ENCODE results near the gene ADAMTS12. TPM values are rescaled to one million over a fixed set of nuclear protein-coding genes. Genes with fewer than 3 reads are reported as not detected.
"Not testable (repeated sequence)": the region's sequence is repeated elsewhere in the genome, so short reads cannot be mapped to it uniquely, and the experiment has no call there.

Gene ADAMTS12
- total RNA-seq, 4 donors from 2014 or later, result 0.60 to 4.1 (median 1.3) TPM

DNA sequence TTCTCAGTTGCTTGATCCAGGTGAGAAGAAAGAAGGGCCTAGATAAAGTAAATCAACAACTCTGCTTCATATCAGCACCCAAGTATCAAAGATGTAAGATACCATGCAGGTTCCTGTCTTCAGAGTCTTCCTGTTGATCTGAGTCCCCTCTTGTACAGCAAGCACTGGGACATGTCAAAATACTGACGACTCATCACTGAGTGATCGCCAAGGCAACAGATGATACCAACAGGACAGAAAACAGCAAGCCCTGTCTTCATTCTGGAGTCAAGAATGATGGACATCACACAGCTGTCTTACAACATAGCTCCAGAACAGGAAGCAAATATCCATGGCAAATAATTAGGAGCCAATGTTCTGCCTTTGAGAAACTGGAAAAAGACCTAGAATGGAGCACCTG is 367.3 kb downstream of the ADAMTS12 start:
- WGBS, 2 donors (ENCODE audit: low coverage in 1 of 2), result 78% methylated on average over 2 of the region's 2 CpGs; no CpG with 5 or more reads in 1 of the 2 donors
- DNase-seq, result no peak
- no peaks in the 10 kb centered on the region for H3K4me1 ChIP-seq
- H3K27ac ChIP-seq, result no peak overlapping the region
- no peaks in the 10 kb centered on the region for H3K36me3 ChIP-seq
- H3K27me3 ChIP-seq, result no peaks in the 10 kb centered on the region
- no peak overlapping the region for H3K4me3 ChIP-seq
- intact Hi-C loops (cut with DNase I; ENCODE audit: low total_unique reads) (no loop called here), in situ Hi-C loops (cut with MboI; ENCODE audit: low pct_ligation_motif_present in 1 of 4, low pct_unique_long_range_greater_than_20kb in 1 of 4, low sequenced_read_pairs in 3 of 4) (no loop called here)
- no peaks in the 10 kb centered on the region for H3K9me3 ChIP-seq
- no peak for TF ChIP-seq POLR2AphosphoS5 (IDR thresholded peaks at IDR 0.05)
- TF ChIP-seq, protein P1, sequence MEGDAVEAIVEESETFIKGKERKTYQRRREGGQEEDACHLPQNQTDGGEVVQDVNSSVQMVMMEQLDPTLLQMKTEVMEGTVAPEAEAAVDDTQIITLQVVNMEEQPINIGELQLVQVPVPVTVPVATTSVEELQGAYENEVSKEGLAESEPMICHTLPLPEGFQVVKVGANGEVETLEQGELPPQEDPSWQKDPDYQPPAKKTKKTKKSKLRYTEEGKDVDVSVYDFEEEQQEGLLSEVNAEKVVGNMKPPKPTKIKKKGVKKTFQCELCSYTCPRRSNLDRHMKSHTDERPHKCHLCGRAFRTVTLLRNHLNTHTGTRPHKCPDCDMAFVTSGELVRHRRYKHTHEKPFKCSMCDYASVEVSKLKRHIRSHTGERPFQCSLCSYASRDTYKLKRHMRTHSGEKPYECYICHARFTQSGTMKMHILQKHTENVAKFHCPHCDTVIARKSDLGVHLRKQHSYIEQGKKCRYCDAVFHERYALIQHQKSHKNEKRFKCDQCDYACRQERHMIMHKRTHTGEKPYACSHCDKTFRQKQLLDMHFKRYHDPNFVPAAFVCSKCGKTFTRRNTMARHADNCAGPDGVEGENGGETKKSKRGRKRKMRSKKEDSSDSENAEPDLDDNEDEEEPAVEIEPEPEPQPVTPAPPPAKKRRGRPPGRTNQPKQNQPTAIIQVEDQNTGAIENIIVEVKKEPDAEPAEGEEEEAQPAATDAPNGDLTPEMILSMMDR (IDR thresholded peaks at IDR 0.05), result no peak
- no peak for TF ChIP-seq EP300 (IDR thresholded peaks at IDR 0.05; ENCODE audit: low read depth)
- no peak for TF ChIP-seq POLR2A (IDR thresholded peaks at IDR 0.05)

DNA sequence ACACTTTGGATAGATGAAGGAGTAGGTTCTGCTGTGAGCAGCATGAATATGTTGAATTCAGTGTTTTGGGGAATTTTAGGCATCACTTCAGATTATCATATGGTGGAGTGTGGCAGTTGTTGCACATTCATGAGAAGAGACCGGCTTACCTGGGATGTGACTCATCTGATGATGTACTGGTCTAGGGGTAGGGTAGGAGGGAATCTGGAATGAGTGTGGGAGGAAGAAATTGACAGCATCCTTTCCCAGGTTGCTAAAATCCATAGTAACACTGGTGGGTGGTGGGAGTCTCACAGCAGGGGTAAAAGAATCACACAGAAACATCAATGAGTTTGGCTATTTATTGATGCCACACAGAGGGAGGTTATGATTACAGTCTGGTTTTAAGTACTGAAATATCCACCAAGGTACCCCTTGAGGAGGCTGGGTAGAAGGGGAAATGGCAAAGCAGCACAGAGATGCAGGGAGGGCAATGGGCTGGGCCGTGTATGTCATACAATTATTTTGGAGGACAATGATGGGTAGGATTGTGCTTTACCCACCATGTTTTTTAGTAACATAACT is 368.5 kb downstream of the ADAMTS12 start:
- no peak overlapping the region for H3K4me3 ChIP-seq
- no peak overlapping the region for H3K27ac ChIP-seq
- no peak for DNase-seq
- no peaks in the 10 kb centered on the region for H3K4me1 ChIP-seq
- in situ Hi-C loops (cut with MboI; ENCODE audit: low pct_ligation_motif_present in 1 of 4, low pct_unique_long_range_greater_than_20kb in 1 of 4, low sequenced_read_pairs in 3 of 4), result no loop called here
- TF ChIP-seq, protein P1 (IDR thresholded peaks at IDR 0.05), result no peak
- no peak for TF ChIP-seq EP300 (IDR thresholded peaks at IDR 0.05; ENCODE audit: low read depth)
- no peak for TF ChIP-seq POLR2A (IDR thresholded peaks at IDR 0.05)
- no peak for TF ChIP-seq POLR2AphosphoS5 (IDR thresholded peaks at IDR 0.05)
- no peaks in the 10 kb centered on the region for H3K9me3 ChIP-seq
- no peaks in the 10 kb centered on the region for H3K27me3 ChIP-seq
- intact Hi-C loops (cut with DNase I; ENCODE audit: low total_unique reads), result no loop called here
- WGBS, 2 donors (ENCODE audit: low coverage in 1 of 2), result 85 to 88% methylated on average over 2 of the region's 2 CpGs
- no peaks in the 10 kb centered on the region for H3K36me3 ChIP-seq

DNA sequence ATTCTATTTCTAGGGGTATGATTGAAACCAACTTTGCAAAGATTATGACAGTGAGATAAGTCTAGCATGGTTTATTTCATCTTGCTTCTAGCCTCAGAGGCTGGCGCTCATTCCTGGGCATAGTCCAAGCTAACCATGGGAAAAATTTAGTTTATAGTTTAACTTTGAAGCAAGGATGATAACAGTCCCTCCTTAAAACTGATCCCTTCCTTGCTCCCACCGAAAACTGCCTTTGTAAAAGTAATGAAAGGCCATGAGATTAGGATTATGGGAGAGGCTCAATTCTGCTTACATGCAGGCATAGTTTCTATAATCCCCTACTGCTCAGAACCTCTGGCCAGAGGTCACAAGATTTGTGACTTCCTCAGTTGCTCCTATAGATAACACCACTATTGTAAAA is 375.4 kb downstream of the ADAMTS12 start:
- in situ Hi-C loops (cut with MboI; ENCODE audit: low pct_ligation_motif_present in 1 of 4, low pct_unique_long_range_greater_than_20kb in 1 of 4, low sequenced_read_pairs in 3 of 4), result no loop called here
- TF ChIP-seq EP300 (IDR thresholded peaks at IDR 0.05; ENCODE audit: low read depth), result no peak
- TF ChIP-seq, protein P1 (IDR thresholded peaks at IDR 0.05), result no peak
- no peak for TF ChIP-seq POLR2A (IDR thresholded peaks at IDR 0.05)
- TF ChIP-seq POLR2AphosphoS5 (IDR thresholded peaks at IDR 0.05), result no peak
- 43% methylated on average over 2 of the region's 2 CpGs; no CpG with 5 or more reads in 1 of the 2 donors for WGBS, 2 donors (ENCODE audit: low coverage in 1 of 2)
- Histone ChIP-seq H3K27ac (no peak overlapping the region), H3K4me3 (no peak overlapping the region), H3K36me3 (no peaks in the 10 kb centered on the region), H3K27me3 (no peaks in the 10 kb centered on the region), H3K4me1 (no peaks in the 10 kb centered on the region), H3K9me3 (no peaks in the 10 kb centered on the region)
- intact Hi-C loops (cut with DNase I; ENCODE audit: low total_unique reads), result no loop called here
- no peak for DNase-seq

DNA sequence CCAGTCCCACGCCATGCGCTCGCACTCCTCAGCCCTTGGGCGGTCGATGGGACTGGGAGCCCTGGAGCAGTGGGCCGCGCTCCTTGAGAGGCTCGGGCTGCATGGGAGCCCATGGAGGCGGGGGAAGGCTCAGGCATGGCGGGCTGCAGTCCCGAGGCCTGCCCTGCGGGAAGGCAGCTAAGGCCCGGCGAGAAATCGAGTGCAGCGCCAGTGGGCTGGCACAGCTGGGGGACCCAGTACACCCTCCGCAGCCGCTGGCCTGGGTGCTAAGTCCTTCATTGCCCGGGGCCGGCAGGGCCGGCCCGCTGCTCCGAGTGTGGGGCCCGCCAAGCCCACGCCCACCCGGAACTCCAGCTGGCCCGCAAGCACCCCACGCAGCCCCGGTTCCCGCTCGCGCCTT is 376.4 kb downstream of the ADAMTS12 start:
- DNase-seq; H3K27me3 ChIP-seq; H3K36me3 ChIP-seq; H3K4me1 ChIP-seq; intact Hi-C loops (cut with DNase I; ENCODE audit: low total_unique reads); in situ Hi-C loops (cut with MboI; ENCODE audit: low pct_ligation_motif_present in 1 of 4, low pct_unique_long_range_greater_than_20kb in 1 of 4, low sequenced_read_pairs in 3 of 4); H3K9me3 ChIP-seq; H3K27ac ChIP-seq; H3K4me3 ChIP-seq: not testable (repeated sequence)
- 100% methylated on average over 13 of the region's 32 CpGs; no CpG with 5 or more reads in 1 of the 2 donors for WGBS, 2 donors (ENCODE audit: low coverage in 1 of 2)

Data from transverse colon (tissue), 4 donors.